GM21360 (cell line): ENCODE results near the gene PODN.

ENCODE experiments used
- ATAC-seq: cut with Tn5 transposase; IDR thresholded peaks from one replicate; pipeline ENCODE4 v1.9.1; 2021; ENCODE audit warnings: mild to moderate bottlenecking, moderate library complexity; ENCODE audit not compliant: unreplicated experiment

The PODN gene

DNA sequence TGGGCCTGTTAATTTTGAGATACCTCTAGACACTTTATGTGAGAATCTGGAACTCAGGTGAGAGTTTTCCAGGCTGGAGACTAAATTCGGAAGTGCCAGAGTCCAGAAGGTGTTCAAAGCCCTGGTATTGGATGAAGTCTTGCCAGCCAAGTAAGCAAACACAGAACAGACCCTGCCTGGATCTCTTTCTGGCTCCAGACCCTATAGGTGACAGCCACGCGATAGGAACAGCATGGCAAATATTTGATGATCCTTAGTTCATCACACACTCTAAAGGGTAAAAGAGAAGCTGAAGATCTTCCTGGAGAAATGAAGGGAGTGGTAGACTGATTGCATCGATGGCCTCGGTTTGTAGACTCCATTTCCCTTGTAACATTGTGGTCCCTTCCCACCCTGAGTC is 49.7 kb downstream of the PODN start:
- no peak for ATAC-seq

DNA sequence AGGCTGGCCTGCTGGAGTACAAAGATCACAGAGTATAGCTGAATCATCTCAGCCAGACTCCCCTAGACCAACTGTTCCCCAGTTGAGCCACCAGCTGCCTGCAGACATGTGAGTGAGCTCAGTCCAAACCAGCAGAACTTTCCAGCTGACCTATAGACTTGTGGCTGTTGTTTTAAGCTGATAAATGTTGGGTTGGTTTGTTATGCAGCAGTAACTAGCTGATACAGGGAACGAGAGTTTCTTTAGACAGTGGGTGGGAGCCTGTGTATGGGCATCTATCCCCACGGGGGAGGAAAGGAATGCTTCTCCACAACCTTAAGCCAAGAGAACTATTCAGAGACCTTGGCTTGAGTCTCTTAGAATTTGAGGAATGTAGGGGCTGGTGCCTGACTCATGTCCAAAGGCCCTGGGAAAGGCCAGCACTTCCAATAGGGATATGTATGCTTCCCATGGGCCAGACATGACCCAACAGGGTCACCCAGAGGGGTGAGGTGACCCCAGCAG is 50.3 kb downstream of the PODN start:
- ATAC-seq: no peak

DNA sequence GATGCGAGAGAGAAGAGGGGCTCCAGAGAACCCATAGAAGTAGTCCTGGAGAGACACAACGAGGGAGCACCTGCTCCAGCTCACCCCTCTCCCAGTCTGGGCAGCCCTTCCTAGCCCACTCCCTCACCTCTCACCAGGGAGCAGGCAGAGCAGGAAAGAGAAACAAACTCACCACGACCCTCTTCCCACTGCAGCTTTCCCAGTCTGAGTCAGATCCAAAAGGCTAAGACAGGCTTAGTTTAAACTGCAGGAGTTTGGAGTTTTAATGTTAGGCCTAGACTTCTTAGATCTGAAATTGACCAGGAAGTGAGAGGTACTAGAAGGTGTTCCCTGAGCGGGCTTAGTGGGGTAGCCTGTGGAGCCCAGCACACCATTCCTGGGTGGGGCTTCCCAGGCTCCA is 50.8 kb downstream of the PODN start:
- no peak for ATAC-seq

DNA sequence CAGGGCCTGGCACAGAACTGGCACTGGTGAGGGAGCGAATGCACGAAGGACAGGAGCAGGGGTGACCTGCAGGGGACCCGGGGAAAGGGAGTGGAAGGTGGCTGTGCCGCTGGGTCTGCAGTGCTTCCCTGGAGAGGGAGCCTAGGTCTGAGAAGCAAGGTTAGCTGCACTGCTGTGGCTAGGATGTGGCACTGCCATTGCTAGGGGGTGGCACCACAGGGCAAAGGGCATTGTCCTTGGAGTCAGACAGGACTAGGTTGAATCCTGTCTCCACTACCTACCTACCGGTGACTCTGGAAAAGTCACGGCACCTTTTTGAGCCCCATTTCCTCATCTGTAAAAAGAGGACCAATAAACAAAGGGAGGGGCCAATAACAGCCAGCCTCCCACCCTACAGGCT is 52.1 kb downstream of the PODN start:
- ATAC-seq: no peak

DNA sequence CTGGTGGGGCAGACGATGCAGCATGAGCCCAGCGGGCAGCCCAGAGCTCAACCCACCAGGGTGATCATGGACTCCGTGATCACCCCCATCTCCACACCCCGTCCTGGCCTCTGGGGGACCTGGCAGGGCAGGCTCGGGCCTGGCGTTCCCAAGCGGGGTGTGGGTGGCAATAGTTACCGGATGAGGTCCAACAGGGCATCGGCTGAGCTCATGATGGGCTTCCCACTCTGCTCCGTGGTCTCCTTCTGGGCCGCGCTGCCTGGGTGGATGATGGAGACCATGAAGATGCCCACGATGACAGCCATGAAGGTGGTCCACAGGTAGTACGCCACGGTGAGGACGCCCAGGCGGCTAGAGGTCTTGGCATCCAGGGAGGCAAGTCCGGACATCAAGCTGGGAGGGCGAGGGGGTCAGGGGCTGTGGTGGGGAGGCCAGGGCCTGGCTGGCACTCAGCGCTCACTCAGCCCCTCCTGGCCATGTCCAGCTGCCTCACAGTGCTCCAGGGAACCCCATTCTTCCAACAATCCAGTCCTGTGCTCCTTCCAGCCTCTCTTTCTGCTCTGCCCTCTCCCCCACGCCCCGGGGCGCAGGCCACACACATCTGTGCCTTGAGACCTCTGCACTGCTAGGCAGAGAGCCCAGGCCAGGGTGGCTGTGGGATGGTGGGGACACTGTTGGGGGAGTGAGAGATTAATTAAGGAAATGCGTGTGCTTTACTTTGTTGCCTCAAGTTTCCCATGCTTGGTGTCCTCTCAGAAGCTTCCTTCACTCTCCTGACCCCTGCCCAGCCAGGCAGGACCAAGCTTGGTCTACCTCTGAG is 52.8 kb downstream of the PODN start:
- ATAC-seq: no peak

DNA sequence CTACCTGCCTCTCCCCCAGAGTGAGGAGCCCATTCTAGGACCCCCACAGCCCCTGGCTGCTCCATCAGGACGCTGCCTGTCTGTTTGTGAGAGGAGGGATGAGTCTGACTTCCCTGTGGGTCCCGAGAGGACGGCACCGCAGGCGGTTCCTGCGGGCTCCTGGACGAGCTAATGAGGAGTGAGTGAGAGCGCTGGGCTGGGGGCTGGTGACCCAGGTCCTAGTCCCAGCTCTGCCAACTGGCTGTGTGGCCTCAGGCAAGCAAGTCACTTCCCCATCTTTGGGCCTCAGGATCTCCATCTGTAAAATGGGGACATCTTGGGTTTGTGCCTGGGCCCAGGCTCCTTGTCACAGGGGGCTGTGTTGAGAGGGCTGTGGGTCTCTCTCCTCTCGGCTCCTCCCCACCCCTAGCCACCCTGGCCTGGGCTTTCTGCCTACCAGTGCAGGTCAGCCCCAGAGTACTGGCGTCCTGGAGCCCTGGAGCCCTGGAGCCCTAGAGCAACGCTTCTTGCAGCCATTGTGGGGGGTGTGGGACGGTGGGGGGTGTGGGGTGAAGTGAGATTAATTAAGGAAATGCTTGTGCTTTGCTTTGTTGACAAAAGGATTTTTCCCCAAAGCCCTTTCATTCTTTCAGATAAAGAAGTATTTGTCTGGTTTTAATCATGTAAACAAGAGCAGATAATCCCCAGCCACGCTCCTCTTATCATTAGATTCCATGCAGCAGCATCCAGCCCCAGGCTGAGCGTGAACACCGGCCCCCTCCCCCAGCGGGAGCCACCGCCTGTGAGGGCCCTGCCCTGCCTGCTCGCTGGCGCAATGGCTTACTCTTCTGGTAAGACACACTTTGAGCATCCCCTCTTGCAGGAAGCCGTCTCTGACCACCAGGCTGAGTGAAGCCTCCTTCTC is 53.6 kb downstream of the PODN start:
- no peak for ATAC-seq

DNA sequence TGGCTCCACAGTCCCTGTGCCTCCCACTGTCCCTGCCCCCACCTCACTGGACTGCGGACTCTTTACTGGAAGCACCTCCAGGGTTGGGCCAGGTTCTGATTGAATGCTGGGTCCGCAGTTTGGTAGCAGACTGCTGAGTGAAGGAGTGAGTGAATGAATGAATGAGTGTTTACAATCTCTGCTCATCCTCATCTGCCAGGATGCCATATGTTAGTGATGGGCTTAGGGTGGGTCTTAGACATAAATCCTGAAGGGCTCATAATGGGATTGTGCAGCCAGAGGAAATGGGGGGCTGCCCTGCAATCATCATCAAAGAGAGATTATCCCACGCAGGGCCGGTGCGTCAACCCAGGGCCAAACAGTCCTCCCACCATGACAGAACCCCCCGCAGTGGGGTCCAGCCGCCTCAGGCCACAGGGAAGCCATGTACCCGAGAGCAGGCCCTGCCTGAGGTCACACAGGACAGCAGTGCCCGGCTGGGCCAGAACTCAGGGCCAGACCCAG is 54.3 kb downstream of the PODN start:
- ATAC-seq: no peak

DNA sequence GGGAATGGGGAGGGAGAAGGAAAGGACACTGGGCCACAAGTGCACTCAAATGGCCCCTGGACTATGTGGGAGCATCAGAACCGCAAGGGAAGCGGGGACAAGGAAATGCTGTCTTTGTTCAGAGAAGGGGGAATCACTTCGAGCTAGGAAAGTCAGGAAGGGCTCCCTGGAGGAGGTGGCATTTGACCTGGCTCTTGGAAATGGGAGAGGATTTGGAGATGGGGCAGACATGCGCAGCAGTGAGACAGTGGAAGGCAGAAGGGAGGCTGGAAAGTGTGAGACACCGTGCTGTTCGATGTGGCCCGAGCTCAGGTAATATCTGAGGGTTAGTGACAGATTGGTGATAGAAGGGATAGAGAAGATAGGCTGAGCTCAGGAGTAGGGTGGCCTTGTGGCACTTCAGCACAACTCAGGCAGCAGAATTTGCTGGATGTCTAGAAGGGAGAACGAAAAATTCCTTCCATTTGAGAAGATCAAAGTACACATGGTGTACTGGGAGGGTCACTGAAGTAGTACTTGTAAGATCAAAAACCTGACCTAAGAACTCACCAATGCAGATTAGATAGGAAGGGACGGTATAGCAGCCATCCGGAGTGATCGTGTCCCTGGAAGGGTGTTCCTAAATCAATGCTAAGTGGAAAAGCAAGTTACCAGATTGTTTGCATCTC is 55.1 kb downstream of the PODN start:
- ATAC-seq: no peak

DNA sequence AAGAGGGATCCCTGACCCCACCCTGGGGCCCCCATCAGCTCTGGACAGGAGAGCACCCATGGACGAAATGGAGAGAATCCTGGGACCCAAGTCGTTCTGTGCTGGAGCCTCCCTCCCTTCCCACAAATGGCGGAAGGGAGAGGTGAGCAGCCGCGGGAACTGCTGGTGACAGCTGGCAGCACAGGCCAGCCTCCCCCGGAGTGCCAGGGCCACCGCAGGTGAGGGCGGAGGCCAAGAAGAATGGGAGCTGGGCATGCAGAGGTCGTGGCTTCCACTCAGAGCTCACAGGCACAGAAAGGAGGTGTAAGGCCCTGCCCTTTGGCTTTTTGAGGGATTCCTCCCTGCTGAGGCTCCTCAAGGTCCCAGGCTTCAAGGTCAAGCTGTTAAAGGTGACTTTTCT is 55.8 kb downstream of the PODN start:
- no peak for ATAC-seq

DNA sequence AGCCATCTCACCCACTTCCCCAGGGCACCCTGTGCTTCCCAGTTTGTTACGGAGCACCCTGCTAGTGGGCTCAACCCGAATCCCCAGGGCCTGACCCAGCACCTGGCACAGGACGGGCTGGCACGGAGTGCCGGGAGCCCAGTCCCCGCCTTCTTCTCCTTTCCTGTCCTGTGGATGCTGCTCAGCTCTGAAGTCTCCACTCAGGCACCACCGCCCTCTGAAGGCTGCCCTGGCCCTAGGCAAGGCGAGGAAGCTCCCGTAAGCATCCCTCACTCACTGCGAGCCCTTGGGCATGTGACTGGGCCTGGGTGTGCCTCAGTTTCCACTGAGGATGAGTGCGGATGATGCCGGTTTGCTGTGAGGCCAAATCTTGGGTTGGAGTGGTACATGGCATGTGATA is 58.6 kb downstream of the PODN start:
- no peak for ATAC-seq

DNA sequence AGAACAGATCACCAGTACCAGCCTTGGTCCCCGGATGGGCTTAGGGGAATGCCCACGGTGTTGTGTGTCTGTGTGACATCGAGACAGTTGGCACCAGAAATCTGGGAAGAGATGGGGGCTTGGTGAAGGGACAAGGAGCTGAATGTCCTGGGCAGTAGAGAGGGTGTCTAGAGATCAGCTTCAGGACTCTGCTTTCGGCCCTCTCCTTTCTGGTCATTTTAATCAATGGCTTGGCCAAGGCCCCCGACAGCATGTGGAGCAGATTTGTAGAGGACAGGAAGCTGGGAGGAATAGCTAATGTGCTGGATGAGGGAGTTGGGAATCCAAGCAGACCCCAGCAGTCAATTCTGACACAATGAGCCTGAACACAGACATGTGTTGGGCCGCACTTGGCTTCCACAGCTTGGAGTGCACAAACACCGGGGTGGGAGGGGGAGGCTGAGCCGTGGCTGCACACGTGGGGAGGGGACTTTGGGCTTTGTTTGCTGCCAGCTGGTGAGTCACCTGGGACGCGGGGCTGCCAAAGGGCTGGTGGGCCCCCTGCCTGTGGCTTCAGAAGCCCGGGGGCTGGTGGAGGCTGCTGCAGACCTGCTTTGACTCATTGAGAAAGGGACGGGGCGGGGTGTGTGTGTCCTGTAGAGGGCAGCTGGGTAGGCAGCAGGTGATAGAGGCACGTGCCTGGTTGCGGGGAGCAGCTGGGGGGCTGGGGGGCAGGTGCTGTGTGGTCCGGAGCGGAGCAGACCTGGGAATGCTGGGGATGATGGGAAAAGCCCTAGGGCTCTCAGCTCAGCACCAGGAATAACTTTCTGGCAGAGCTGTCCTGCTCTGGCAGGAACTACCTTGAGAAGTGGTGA is 59.5 kb downstream of the PODN start:
- ATAC-seq: no peak

DNA sequence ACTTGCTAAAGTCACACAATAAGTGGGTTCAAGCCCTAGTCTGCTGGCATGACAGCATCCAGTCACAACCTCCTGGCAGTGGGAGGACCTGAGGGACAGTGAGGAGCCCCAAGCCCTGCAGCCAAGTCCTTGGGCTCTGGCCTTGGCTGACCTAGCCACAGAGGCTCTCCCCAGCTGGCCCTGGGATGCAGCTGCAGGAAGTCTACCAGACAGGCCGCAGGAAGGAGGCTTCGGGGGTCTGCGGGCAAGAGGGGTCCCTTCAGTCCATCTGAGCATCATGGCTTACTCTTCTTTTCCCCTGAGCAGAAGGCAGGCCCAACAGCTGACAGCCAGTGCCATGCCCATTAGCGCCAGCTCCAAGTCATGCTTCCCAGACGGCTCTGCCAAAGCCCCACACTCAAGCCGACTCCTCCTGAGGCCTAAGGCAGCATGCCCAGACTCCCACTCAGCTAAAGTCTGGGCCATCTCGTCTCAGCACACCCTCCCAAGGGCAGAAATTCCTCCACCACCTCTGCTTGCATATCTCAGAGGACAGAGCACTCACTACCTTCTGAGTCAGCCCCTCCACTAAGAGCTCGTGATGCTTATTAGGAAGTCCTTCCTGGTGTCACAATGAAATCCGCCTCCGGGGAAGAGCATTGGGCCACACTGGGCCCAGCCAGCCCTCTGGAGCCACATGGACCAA is 60.3 kb downstream of the PODN start:
- no peak for ATAC-seq

DNA sequence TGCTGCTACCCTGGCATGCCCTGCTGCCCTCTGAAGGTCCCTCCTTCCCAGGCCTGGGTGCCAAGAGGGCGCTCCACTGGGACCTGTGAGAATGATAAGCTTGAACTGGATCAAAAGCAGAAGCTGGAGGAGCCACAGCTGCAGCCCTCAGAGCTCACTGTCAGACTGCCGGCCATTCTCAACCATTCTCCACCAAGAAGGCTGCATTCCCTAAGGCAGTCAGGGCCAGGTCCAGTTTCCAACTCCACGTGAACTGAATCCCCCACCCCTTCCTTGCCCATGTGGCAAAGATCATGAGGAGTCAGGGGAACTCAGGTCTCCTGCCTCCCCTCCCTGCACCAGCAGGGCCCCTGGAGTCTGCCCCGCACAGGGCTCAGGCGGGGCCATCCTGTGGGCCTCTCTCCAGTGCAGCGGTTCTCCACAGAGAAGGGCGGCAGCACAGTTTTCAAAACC is 61.0 kb downstream of the PODN start:
- no peak for ATAC-seq

DNA sequence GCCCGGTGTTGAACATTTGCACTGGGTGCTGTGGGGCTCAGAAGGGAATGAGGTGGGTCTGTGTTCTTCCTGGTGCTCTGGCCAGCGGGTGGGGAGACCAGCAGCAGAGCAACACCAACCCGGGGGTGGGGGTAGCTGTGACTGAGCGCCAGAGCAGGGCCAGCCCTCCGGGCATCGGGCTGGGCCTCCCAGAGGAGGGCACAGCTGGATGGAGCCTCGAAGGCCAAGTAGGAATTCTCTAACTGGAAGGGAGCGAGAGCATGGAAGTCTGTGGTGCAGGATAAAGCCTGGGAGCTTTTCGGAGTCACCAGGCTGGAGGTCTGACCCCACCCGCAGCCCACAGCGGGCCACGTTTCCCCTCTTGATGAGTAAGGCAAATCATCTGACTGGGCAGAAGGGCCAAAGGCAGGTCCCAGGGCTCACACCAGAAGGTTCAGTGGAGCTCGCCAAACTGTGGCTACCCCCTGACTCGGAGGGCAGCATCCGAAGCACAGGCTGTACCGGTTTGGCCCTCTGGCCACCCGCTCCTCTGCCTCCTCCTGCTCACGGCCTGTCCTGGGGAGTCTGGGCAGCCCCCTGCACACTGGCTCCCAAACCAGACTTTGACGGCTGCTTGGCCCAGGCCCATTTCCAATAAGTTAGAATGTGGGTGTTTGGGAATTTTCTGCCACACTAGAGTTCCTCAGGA is 61.6 kb downstream of the PODN start:
- ATAC-seq: no peak

DNA sequence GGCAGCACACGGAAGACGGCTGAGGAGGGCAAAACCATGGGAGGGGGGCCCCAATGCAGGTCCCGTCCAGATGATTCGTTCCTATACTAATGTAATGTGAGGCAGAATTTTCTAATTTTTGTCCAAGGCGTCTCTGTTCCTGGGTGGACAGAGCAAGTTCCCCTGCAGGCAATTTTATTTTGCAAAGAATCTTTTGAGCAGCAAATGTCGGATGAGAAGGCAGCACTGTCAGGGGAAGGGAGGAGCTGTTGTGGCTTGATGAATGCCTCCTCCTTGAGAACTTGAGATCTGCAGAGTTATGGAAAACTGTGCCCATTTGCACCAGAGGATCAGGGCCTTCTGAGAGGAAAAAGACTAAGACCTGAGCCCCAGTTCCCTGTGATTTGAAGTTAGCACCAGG is 63.1 kb downstream of the PODN start:
- ATAC-seq: no peak

DNA sequence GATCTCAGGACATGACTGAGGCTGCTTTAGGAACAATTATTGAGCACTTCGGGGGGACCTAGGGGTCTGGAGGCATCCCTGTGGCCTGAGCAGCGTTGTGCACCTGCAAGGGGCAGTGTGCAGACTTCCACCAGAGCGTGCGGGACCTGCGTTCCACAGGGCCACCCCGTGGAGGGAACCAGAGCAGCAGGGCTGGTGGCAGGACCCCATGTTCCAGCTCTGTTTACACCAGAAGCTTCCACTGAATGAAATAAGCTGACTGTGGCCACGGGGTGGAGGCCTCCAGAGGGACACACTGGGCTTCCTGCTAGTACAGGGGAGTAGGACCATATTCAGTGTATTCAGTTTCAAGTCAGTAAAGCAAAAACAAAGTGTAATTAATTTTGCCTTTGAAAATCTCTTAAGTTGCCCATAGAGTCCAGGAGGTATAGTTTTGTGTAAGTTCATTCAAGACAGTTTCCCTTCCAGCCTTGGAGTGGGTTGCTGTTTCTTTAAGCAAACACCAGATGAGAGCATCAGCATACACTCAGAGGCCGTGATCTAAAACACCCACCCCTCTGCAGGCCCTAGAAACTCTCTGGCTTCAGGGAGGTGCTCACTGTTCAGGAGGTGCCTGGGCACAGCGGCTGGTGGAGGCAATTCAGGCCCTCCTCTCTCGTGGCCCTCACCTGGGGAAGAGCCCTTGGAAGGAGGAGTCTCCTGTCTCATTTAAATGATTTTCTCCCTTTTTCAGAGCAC is 63.8 kb downstream of the PODN start:
- no peak for ATAC-seq

DNA sequence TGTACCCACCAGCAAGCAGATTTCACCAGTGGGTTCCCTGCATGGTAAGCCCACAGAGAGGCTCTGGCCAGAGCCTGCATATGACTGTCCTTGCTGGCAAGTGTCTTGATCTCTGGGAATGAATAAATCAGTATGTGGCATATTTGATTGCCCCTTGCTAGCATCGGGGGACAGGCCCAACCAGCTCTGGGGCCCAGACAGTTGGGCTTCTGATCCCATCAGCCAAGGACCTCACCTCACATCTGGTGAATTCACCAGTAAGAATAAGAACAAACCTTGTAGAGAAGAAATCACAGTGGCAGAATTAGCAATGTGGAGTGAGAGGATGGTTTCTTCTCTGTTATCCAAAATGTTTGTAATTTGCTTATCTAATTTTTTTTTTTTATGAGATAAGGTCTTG is 64.5 kb downstream of the PODN start:
- no peak for ATAC-seq

DNA sequence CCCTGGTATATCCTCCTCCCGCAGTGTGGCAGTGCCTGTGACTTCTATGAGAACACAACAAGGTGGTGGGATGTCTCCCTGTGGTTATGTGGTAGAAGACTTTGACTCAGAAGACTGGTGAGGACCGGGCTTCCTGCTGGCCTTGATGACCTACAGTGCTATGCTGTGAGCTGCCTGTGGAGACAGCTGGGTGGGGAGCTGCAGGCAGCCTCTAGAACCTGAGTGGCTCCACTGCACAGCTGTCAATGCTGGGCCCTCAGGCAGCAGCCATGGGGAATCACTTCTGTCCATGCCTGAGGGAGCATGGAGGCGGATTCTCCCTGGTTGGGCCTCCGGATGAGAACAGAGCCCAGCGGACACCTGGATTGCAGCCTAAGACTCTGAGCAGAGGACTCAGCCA is 65.5 kb downstream of the PODN start:
- ATAC-seq: no peak
